Measurements from ENCODE around the gene AGT.

AGT gene

DNA sequence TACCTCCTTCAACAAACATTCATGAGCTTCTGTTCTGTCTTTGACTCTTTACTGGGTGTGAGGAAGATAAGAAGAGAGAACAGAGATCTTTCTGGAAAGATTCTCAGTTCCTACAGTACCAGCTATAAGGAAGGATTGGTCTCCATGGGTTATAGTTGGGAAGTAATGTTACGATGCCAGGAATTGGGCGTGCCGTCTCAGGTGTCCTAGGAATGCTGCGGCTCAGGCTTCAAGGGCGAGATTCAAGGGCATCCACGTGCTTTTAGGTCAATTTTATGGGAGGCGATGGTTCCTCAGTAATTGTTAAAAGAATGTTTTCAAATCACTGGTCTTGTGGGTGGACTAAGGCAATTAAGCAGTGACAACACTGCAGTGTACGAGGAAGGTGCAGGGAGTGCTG lies 44.4 kb downstream of the AGT start:
- Histone ChIP-seq H3K27ac (ENCODE audit: low read length) (no peak overlapping the region), H3K9me2 (replicated peaks; ENCODE audit: insufficient read depth, low read length) (no peaks in the 10 kb centered on the region), H3K79me2 (ENCODE audit: low read length) (no peaks in the 10 kb centered on the region), H3K9me3 (replicated peaks; ENCODE audit: insufficient read depth, low read length) (no peaks in the 10 kb centered on the region), H4K20me1 (ENCODE audit: insufficient read depth, low read length) (no peaks in the 10 kb centered on the region), H3K36me3 (replicated peaks; ENCODE audit: insufficient read depth, low read length) (peaks cover 12% of the 10 kb centered on the region), H3K27me3 (replicated peaks; ENCODE audit: insufficient read depth, low read length) (no peaks in the 10 kb centered on the region), H3K4me2 (ENCODE audit: low read depth, low read length) (no peak overlapping the region), H2AFZ (ENCODE audit: low read length) (no peak overlapping the region), H3F3A (ENCODE audit: insufficient read depth, low read length) (no peaks in the 10 kb centered on the region), H3K4me1 (ENCODE audit: low read length) (no peaks in the 10 kb centered on the region), H3K9ac (ENCODE audit: low read length) (no peak overlapping the region), H3K4me3 (ENCODE audit: low read length) (no peak overlapping the region)
- TF ChIP-seq, protein P1, sequence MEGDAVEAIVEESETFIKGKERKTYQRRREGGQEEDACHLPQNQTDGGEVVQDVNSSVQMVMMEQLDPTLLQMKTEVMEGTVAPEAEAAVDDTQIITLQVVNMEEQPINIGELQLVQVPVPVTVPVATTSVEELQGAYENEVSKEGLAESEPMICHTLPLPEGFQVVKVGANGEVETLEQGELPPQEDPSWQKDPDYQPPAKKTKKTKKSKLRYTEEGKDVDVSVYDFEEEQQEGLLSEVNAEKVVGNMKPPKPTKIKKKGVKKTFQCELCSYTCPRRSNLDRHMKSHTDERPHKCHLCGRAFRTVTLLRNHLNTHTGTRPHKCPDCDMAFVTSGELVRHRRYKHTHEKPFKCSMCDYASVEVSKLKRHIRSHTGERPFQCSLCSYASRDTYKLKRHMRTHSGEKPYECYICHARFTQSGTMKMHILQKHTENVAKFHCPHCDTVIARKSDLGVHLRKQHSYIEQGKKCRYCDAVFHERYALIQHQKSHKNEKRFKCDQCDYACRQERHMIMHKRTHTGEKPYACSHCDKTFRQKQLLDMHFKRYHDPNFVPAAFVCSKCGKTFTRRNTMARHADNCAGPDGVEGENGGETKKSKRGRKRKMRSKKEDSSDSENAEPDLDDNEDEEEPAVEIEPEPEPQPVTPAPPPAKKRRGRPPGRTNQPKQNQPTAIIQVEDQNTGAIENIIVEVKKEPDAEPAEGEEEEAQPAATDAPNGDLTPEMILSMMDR (IDR thresholded peaks at IDR 0.05; ENCODE audit: low read length), result no peak
- no peak for TF ChIP-seq EZH2phosphoT487 (IDR thresholded peaks at IDR 0.05; ENCODE audit: low read length)
- TF ChIP-seq EZH2 (optimal IDR thresholded peaks at IDR 0.05; ENCODE audit: low read depth, low read length), result no peak
- DNase-seq, result no peak

DNA sequence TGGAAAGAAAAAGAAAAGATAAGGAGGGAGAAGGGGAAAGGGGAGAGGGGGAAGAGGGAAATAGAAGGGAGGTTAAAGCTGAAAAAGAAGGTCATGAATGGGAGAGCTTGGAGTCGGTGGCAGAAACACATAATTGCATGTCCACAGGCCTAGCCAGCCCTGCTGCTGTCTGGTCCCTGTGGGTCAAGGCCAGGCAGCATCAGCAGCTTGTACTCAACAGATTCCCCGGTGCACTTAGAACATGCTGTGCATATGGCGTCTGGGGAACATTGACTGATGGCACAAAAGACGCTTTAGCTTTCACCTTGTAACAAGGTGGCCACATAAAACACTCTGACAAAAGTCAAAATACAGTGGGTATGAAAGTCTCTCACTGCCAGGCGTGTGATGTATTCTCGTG lies 45.7 kb downstream of the AGT start:
- Histone ChIP-seq H3F3A (ENCODE audit: insufficient read depth, low read length) (no peaks in the 10 kb centered on the region), H3K79me2 (ENCODE audit: low read length) (no peaks in the 10 kb centered on the region), H3K27me3 (replicated peaks; ENCODE audit: insufficient read depth, low read length) (no peaks in the 10 kb centered on the region), H3K4me3 (ENCODE audit: low read length) (no peak overlapping the region), H2AFZ (ENCODE audit: low read length) (no peak overlapping the region), H3K36me3 (replicated peaks; ENCODE audit: insufficient read depth, low read length) (peaks cover 13% of the 10 kb centered on the region), H3K4me2 (ENCODE audit: low read depth, low read length) (no peak overlapping the region), H3K9me3 (replicated peaks; ENCODE audit: insufficient read depth, low read length) (no peaks in the 10 kb centered on the region), H3K4me1 (ENCODE audit: low read length) (no peaks in the 10 kb centered on the region), H3K27ac (ENCODE audit: low read length) (no peak overlapping the region), H4K20me1 (ENCODE audit: insufficient read depth, low read length) (no peaks in the 10 kb centered on the region), H3K9ac (ENCODE audit: low read length) (no peak overlapping the region), H3K9me2 (replicated peaks; ENCODE audit: insufficient read depth, low read length) (no peaks in the 10 kb centered on the region)
- TF ChIP-seq, protein P1 (IDR thresholded peaks at IDR 0.05; ENCODE audit: low read length), result no peak
- TF ChIP-seq EZH2phosphoT487 (IDR thresholded peaks at IDR 0.05; ENCODE audit: low read length), result no peak
- no peak for TF ChIP-seq EZH2 (optimal IDR thresholded peaks at IDR 0.05; ENCODE audit: low read depth, low read length)
- no peak for DNase-seq

DNA sequence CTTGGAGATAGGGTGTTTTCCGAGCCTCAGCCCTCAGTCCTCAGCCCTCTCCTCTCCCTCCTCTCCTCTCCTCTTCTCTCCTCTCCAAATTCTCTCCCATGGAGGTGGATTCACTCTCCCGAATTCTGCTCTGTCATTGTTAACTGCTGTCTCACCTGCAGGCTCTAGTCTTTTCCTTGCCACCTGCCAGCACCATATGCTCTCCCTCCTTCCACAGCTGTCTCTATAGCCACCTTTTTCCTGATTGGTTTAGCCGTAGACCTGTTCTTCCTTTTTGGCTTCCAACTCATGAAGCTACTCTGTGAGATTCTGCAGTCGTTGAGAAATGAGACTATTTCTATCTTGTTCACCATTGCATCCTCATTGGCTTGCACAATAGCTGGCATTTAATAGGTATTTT lies 51.9 kb downstream of the AGT start:
- no peak overlapping the region for H3K27ac ChIP-seq (ENCODE audit: low read length)
- DNase-seq, result no peak
- H3K4me3 ChIP-seq (ENCODE audit: low read length), result no peak overlapping the region
- H3K4me1 ChIP-seq (ENCODE audit: low read length), result no peaks in the 10 kb centered on the region
- no peaks in the 10 kb centered on the region for H3K27me3 ChIP-seq (replicated peaks; ENCODE audit: insufficient read depth, low read length)
- no peaks in the 10 kb centered on the region for H3F3A ChIP-seq (ENCODE audit: insufficient read depth, low read length)
- peaks cover 20% of the 10 kb centered on the region for H3K36me3 ChIP-seq (replicated peaks; ENCODE audit: insufficient read depth, low read length)
- no peaks in the 10 kb centered on the region for H3K9me3 ChIP-seq (replicated peaks; ENCODE audit: insufficient read depth, low read length)
- H3K4me2 ChIP-seq (ENCODE audit: low read depth, low read length), result no peak overlapping the region
- H4K20me1 ChIP-seq (ENCODE audit: insufficient read depth, low read length), result no peaks in the 10 kb centered on the region
- no peak overlapping the region for H2AFZ ChIP-seq (ENCODE audit: low read length)
- no peak overlapping the region for H3K9ac ChIP-seq (ENCODE audit: low read length)
- no peaks in the 10 kb centered on the region for H3K9me2 ChIP-seq (replicated peaks; ENCODE audit: insufficient read depth, low read length)
- TF ChIP-seq EZH2 (optimal IDR thresholded peaks at IDR 0.05; ENCODE audit: low read depth, low read length), result no peak
- no peak for TF ChIP-seq EZH2phosphoT487 (IDR thresholded peaks at IDR 0.05; ENCODE audit: low read length)
- TF ChIP-seq, protein P1 (IDR thresholded peaks at IDR 0.05; ENCODE audit: low read length), result no peak
- H3K79me2 ChIP-seq (ENCODE audit: low read length), result peaks cover 17% of the 10 kb centered on the region
